Esophagus (tissue), 2 donors: Measurements from ENCODE around the gene DAND5. TPM values are rescaled to one million over a fixed set of nuclear protein-coding genes. Genes with fewer than 3 reads are reported as not detected.
"Not testable (repeated sequence)": the region's sequence is repeated elsewhere in the genome, so short reads cannot be mapped to it uniquely, and the experiment has no call there.

ENCODE experiments used
- H3K27ac ChIP-seq, 2 donors: one replicate each; pipeline ENCODE4 v1.5.1; 2013; ENCODE audit warnings: low read depth in 2 of 2, mild to moderate bottlenecking in 2 of 2, inconsistent platforms in 1 of 2, low read length in 1 of 2, moderate library complexity in 1 of 2
- H3K27me3 ChIP-seq, 2 donors: one replicate each; pipeline ENCODE4 v1.6.1; 2013; ENCODE audit warnings: low read length in 2 of 2, control low read depth in 1 of 2, mild to moderate bottlenecking in 1 of 2; ENCODE audit not compliant: insufficient read depth in 2 of 2, control insufficient read depth in 1 of 2
- H3K36me3 ChIP-seq, 2 donors: one replicate each; pipeline ENCODE4 v1.6.1; 2013; ENCODE audit warnings: low read length in 1 of 2; ENCODE audit not compliant: control insufficient read depth in 2 of 2, insufficient read depth in 2 of 2
- H3K4me1 ChIP-seq, 2 donors: one replicate each; pipeline ENCODE4 v1.6.1; 2013; ENCODE audit warnings: low read length in 1 of 2; ENCODE audit not compliant: control insufficient read depth in 2 of 2, insufficient read depth in 2 of 2
- H3K4me3 ChIP-seq, 2 donors: one replicate each; pipeline ENCODE4 v1.5.1; 2013; ENCODE audit warnings: low read length in 2 of 2, mild to moderate bottlenecking in 2 of 2, low read depth in 1 of 2, moderate library complexity in 1 of 2
- H3K9me3 ChIP-seq, 2 donors: one replicate each; pipeline ENCODE4 v1.6.1; 2013; ENCODE audit warnings: mild to moderate bottlenecking in 2 of 2, low read depth in 1 of 2, low read length in 1 of 2, moderate library complexity in 1 of 2; ENCODE audit not compliant: control insufficient read depth in 2 of 2, insufficient read depth in 1 of 2
- WGBS, 2 donors: extraction: QIAGEN DNeasy Blood & Tissue Kit; methylation state at CpG; one replicate each; pipeline ENCODE4 v1.1.7; 2013; 5-methylcytosine and 5-hydroxymethylcytosine counted together
- polyA plus RNA-seq, 2 donors: library from polyadenylated mRNA; stranded (reverse); fragments of 200-250 nt; gene quantifications; one replicate each; pipeline ENCODE4 v1.2.3, GENCODE V29; 2013
- donor health status: healthy with polysubstance abuse.
- donor health status: Bipolar disorder and iron deficiency.

DAND5 gene
- polyA plus RNA-seq, 2 donors = not detected

GRCh38 chr19:12945479-12946091, 23.8 kb upstream of the DAND5 start, which contains the start of gene RAD23A:
TSS of gene RAD23A (plus strand) at chr19:12945862. CDS start at chr19:12945949, 87 bp downstream.
- 0 to 1% methylated on average over 48 to 62 of the region's 62 CpGs for WGBS, 2 donors
- Histone ChIP-seq H3K27ac (peak within 1 kb of the TSS; percentile 98 to 99), H3K36me3 (peaks cover 20 to 49% of the 10 kb centered on the region in 2 donors), H3K4me1 (peaks cover 2 to 8% of the 10 kb centered on the region in 2 donors), H3K27me3 (no peaks in the 10 kb centered on the region), H3K9me3 (no peaks in the 10 kb centered on the region), H3K4me3 (peak within 1 kb of the TSS; percentile 74 to 86)

- H3K9me3 ChIP-seq = no peaks in the 10 kb centered on the region
- H3K4me1 ChIP-seq = peaks cover 2 to 6% of the 10 kb centered on the region in 2 donors
- H3K4me3 ChIP-seq = peak overlapping the region; percentile 74 to 86
- WGBS, 2 donors = 0 to 1% methylated on average over 36 to 40 of the region's 40 CpGs
- H3K36me3 ChIP-seq = peaks cover 20 to 48% of the 10 kb centered on the region in 2 donors
- H3K27ac ChIP-seq = peak overlapping the region; percentile 98 to 99
- H3K27me3 ChIP-seq = no peaks in the 10 kb centered on the region
Observed at GRCh38 chr19:12946092-12946721, 23.2 kb upstream of the DAND5 start.

- peak overlapping the region; percentile 36 to 98 for H3K27ac ChIP-seq
- WGBS, 2 donors = 52 to 59% methylated on average over 14 of the region's 14 CpGs
- H3K4me3 ChIP-seq = peak overlapping the region; percentile 74 to 86
- peaks cover 2 to 6% of the 10 kb centered on the region in 2 donors for H3K4me1 ChIP-seq
- no peaks in the 10 kb centered on the region for H3K9me3 ChIP-seq
- no peaks in the 10 kb centered on the region for H3K27me3 ChIP-seq
- H3K36me3 ChIP-seq = peaks cover 23 to 48% of the 10 kb centered on the region in 2 donors
Observed at GRCh38 chr19:12946731-12947496, 22.5 kb upstream of the DAND5 start.

- H3K36me3 ChIP-seq = peaks cover 26 to 48% of the 10 kb centered on the region in 2 donors
- WGBS, 2 donors = 80 to 83% methylated on average over 27 to 28 of the region's 28 CpGs
- H3K4me1 ChIP-seq = peaks cover 2 to 6% of the 10 kb centered on the region in 2 donors
- H3K9me3 ChIP-seq = no peaks in the 10 kb centered on the region
- H3K27ac ChIP-seq = no peak overlapping the region
- no peaks in the 10 kb centered on the region for H3K27me3 ChIP-seq
- no peak overlapping the region for H3K4me3 ChIP-seq
Observed at GRCh38 chr19:12947702-12948611, 21.4 kb upstream of the DAND5 start.

- Histone ChIP-seq H3K27me3 (no peaks in the 10 kb centered on the region), H3K36me3 (peaks cover 23 to 43% of the 10 kb centered on the region in 2 donors), H3K4me3 (no peak overlapping the region), H3K4me1 (peaks cover 2 to 10% of the 10 kb centered on the region in 2 donors), H3K9me3 (no peaks in the 10 kb centered on the region), H3K27ac (no peak overlapping the region)
- 84 to 91% methylated on average over 30 of the region's 30 CpGs for WGBS, 2 donors
Observed at GRCh38 chr19:12948612-12949362, 20.6 kb upstream of the DAND5 start.

DNA sequence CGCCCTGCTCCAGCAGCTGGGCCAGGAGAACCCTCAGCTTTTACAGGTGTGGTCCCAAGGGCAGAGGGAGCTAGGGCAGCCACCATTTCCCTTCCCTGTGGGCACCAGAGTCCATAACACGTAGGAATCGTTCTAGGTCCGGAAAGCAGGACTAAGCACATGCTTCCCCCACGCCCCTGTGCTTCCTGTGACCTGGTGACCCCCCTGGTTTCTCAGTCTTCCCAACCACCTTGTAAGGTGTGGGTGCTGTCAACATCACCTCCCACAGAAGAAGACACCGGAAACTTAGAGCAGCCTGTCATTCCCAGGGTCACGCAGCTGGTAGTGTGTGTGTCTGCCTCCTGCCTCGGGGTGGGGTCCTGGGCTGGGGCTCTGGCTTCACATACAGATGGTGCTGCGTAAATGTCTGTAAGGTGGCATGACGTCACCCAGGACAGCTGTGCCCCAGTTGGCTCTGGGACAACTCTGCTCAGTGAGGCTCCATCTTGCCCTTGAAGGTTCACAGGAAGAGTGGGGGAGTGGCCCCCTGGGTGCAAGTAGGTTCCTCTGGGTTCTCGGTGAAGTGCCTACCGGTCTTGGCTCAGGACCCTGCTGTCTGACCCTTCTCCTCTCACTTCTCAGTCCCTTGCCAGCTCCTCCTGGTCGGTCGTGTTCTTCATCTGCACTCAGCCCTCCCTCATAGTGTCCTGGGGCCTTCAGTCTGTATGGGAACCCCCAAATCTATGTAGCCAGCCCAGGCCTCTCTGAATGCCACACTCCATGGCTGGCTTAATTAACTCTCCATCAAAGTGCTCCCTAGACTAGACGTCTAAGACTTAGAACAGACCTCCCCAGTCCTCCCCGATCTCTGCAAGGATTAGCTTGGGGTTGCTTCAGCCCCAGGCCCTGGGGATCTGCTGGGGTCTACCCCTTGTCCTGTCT, 19.8 kb upstream of the DAND5 start:
- Histone ChIP-seq H3K27ac (no peak overlapping the region), H3K27me3 (no peaks in the 10 kb centered on the region), H3K4me1 (peaks cover 5 to 15% of the 10 kb centered on the region in 2 donors), H3K4me3 (no peak overlapping the region), H3K36me3 (peaks cover 21 to 40% of the 10 kb centered on the region in 2 donors), H3K9me3 (no peaks in the 10 kb centered on the region)
- whole genome bisulfite sequencing, 2 donors = 81 to 86% methylated on average over 16 of the region's 16 CpGs

GRCh38 chr19:12952050-12952449, 17.3 kb upstream of the DAND5 start:
- not testable (repeated sequence) for H3K4me3 ChIP-seq, H3K9me3 ChIP-seq, H3K27me3 ChIP-seq
- WGBS, 2 donors = 88 to 90% methylated on average over 6 of the region's 6 CpGs
- Histone ChIP-seq H3K27ac (peak overlapping the region in 1 of 2 donors; percentile 83), H3K4me1 (peaks cover 4 to 15% of the 10 kb centered on the region in 2 donors), H3K36me3 (peaks cover 21 to 40% of the 10 kb centered on the region in 2 donors)
